ENCODE measurements around the gene UTS2B. TPM values are rescaled to one million over a fixed set of nuclear protein-coding genes. Genes with fewer than 3 reads are reported as not detected.
A peak's percentile ranks its signal among the peaks of the same experiment; 100 is the strongest.

Gene UTS2B
- total and polyA plus RNA-seq, 2 of the 4 experiments (the other 2 are of a cell fraction) = 0.72 to 0.79 TPM

- Histone ChIP-seq H2AK9ac (replicated peaks; ENCODE audit: low read depth, low read length, poor library complexity) (no peak overlapping the region), H3K4me2 (ENCODE audit: low read depth, low read length) (no peak overlapping the region), H3K14ac (replicated peaks; ENCODE audit: low read depth, low read length) (no peak overlapping the region), H4K5ac (ENCODE audit: low read depth, low read length) (no peak overlapping the region), H2AK5ac (ENCODE audit: low read depth, low read length) (no peak overlapping the region), H2AFZ (replicated peaks; ENCODE audit: low read length, poor library complexity) (no peak overlapping the region), H3K56ac (ENCODE audit: extremely low read depth, insufficient read depth, low read length) (no peak overlapping the region), H3K9me1 (ENCODE audit: insufficient read depth, low read length) (peaks cover 8% of the 10 kb centered on the region), H3K36me3 (ENCODE audit: control insufficient read depth, insufficient read depth, low read length) (peaks cover 19% of the 10 kb centered on the region), H3K27me3 (ENCODE audit: control insufficient read depth, insufficient read depth, low read length) (no peaks in the 10 kb centered on the region), H3K4ac (ENCODE audit: low read depth, low read length) (no peak overlapping the region), H3K23ac (ENCODE audit: low read depth, low read length) (no peak overlapping the region), H4K8ac (ENCODE audit: low read depth in 2 of 2, low read length in 2 of 2) (no peak overlapping the region), H3K4me1 (ENCODE audit: control insufficient read depth, insufficient read depth, low read length) (peaks cover 12% of the 10 kb centered on the region), H2BK20ac (ENCODE audit: low read depth, low read length) (no peak overlapping the region), H2BK15ac (ENCODE audit: low read depth, low read length) (no peak overlapping the region), H3K79me1 (ENCODE audit: low read depth in 1 of 2, low read length in 2 of 2) (peaks cover 14 to 54% of the 10 kb centered on the region in 2 experiments), H4K91ac (ENCODE audit: insufficient read depth, low read depth, low read length) (no peak overlapping the region), H2BK120ac (ENCODE audit: low read depth, low read length) (no peak overlapping the region), H2BK5ac (ENCODE audit: low read depth, low read length, poor library complexity, severe bottlenecking) (peak overlapping the region; percentile 9), H3K27ac (ENCODE audit: insufficient read depth, low read length) (no peak overlapping the region; the same call in 1 of the 2 replicates), H3K9ac (ENCODE audit: low read depth, low read length) (no peak overlapping the region), H3K18ac (ENCODE audit: low read depth, low read length) (peak overlapping the region; percentile 58; the same call in 1 of the 2 replicates), H4K20me1 (ENCODE audit: insufficient read depth, low read length) (no peaks in the 10 kb centered on the region), H3K9me3 (ENCODE audit: control insufficient read depth, insufficient read depth, low read length) (no peaks in the 10 kb centered on the region), H3K4me3 (ENCODE audit: insufficient read depth, low read depth, low read length) (no peak overlapping the region)
- BruUV-seq (replicated peaks) = no TSS peak
- in situ Hi-C loops (cut with MboI; ENCODE audit: low sequenced_read_pairs) = no loop called here
- DNase-seq = no peak
- ATAC-seq (ENCODE audit: low read depth) = no peak
- intact Hi-C loops (cut with micrococcal nuclease) = no loop called here
- TF ChIP-seq RCOR1 (IDR thresholded peaks at IDR 0.05; ENCODE audit: insufficient replicate concordance, low read length) = no peak
- no peak for TF ChIP-seq NFE2L2 (IDR thresholded peaks at IDR 0.05; ENCODE audit: low read depth, low read length)
- TF ChIP-seq, protein P1, sequence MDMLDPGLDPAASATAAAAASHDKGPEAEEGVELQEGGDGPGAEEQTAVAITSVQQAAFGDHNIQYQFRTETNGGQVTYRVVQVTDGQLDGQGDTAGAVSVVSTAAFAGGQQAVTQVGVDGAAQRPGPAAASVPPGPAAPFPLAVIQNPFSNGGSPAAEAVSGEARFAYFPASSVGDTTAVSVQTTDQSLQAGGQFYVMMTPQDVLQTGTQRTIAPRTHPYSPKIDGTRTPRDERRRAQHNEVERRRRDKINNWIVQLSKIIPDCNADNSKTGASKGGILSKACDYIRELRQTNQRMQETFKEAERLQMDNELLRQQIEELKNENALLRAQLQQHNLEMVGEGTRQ (IDR thresholded peaks at IDR 0.05; ENCODE audit: low read depth, low read length) = no peak
- TF ChIP-seq ELK1 (IDR thresholded peaks at IDR 0.05; ENCODE audit: borderline replicate concordance, low read depth, low read length) = no peak
- no peak for TF ChIP-seq SMC3 (IDR thresholded peaks at IDR 0.05; ENCODE audit: low read depth, low read length)
- TF ChIP-seq MAFK (IDR thresholded peaks at IDR 0.05; ENCODE audit: low read depth, low read length) = no peak
- no peak for TF ChIP-seq POLR2A (IDR thresholded peaks at IDR 0.05; ENCODE audit: low read depth, low read length)
- TF ChIP-seq MXI1 (IDR thresholded peaks at IDR 0.05; ENCODE audit: borderline replicate concordance, low read depth, low read length) = no peak
- TF ChIP-seq CHD1 (IDR thresholded peaks at IDR 0.05; ENCODE audit: low read depth, low read length) = no peak
- TF ChIP-seq BHLHE40 (IDR thresholded peaks at IDR 0.05; ENCODE audit: low read depth, low read length) = no peak
- no peak for TF ChIP-seq CEBPB (IDR thresholded peaks at IDR 0.05; ENCODE audit: low read depth, low read length)
- no peak for TF ChIP-seq FOS (IDR thresholded peaks at IDR 0.05; ENCODE audit: low read depth, low read length)
- CTCF ChIA-PET = interaction anchor here (0.5 kb wide), 1 partner anchor 1427 kb away, joined by 3 read pairs; no protein-coding TSS in a partner anchor
- dilution Hi-C loops (cut with HindIII; ENCODE audit: low sequenced_read_pairs, unreplicated experiment) = no loop called here
- 50% methylated on average over 1 of the region's 2 CpGs; no CpG with 5 or more reads in 1 of the 2 experiments for WGBS, 2 experiments (ENCODE audit: extremely low coverage in 2 of 2, insufficient read length in 1 of 2)
- POLR2A ChIA-PET (ENCODE audit: unreplicated experiment) = no interaction called here
These were observed 49.7 kb upstream of the UTS2B start for GRCh38 chr3:191380001-191380400.

Data from IMR-90 (cell line).